Panc1 (cell line): ENCODE results near the gene MCTP1.

ENCODE experiments used
- POLR2AphosphoS5 ChIP-seq: IDR thresholded peaks from 2 replicates; pipeline ENCODE4 v1.6.1; 2012; ENCODE audit warnings: mild to moderate bottlenecking, low read depth, low read length, moderate library complexity
- TCF7L2 ChIP-seq: IDR thresholded peaks from 2 replicates; pipeline ENCODE4 v1.6.1; 2011; ENCODE audit warnings: mild to moderate bottlenecking, low read depth, low read length, inconsistent platforms
- TF ChIP-seq, protein P1 (sequence below): fragments of 450-650 bp; IDR thresholded peaks from 2 replicates; pipeline ENCODE4 v1.5.1; 2017; ENCODE audit warnings: mild to moderate bottlenecking
- TF ChIP-seq, protein P2 (sequence below), 2 experiments: IDR thresholded peaks; 2 replicates each; pipeline ENCODE4 v1.6.1; 2011 to 2012; ENCODE audit warnings: low read depth in 2 of 2, control low read depth in 1 of 2, low read length in 1 of 2, mild to moderate bottlenecking in 1 of 2, moderate library complexity in 1 of 2; ENCODE audit not compliant: insufficient read depth in 1 of 2

DNA sequence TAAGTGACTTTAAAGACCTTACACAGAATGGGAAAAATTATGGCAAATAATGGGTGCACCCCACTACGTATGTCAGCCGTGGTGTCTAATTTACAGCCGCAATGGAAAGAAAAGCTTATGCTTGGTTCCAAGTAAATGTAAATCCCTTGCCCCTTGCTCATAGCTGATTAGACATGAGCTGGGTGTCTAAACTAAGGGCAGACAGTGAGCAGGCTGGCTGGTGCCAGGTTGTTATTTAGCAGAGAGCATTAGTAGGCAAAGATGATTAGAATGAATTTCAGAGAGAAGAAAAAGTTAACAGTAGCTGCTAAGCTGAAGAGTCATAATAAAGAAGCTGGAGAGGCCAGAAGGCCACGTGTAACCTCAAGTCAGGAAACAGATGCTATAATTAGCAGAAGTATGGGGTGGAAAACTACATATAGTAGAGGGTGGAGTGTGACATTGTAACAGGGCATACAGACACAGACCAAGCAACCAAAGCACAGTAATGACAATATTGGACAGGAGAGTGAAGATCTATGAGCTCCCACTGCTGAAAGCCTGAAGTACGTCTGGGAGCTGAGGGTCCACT, 257.7 kb downstream of the MCTP1 start:
- TF ChIP-seq, protein P1, sequence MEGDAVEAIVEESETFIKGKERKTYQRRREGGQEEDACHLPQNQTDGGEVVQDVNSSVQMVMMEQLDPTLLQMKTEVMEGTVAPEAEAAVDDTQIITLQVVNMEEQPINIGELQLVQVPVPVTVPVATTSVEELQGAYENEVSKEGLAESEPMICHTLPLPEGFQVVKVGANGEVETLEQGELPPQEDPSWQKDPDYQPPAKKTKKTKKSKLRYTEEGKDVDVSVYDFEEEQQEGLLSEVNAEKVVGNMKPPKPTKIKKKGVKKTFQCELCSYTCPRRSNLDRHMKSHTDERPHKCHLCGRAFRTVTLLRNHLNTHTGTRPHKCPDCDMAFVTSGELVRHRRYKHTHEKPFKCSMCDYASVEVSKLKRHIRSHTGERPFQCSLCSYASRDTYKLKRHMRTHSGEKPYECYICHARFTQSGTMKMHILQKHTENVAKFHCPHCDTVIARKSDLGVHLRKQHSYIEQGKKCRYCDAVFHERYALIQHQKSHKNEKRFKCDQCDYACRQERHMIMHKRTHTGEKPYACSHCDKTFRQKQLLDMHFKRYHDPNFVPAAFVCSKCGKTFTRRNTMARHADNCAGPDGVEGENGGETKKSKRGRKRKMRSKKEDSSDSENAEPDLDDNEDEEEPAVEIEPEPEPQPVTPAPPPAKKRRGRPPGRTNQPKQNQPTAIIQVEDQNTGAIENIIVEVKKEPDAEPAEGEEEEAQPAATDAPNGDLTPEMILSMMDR, result no peak
- no peak for TF ChIP-seq POLR2AphosphoS5
- TF ChIP-seq, protein P2, sequence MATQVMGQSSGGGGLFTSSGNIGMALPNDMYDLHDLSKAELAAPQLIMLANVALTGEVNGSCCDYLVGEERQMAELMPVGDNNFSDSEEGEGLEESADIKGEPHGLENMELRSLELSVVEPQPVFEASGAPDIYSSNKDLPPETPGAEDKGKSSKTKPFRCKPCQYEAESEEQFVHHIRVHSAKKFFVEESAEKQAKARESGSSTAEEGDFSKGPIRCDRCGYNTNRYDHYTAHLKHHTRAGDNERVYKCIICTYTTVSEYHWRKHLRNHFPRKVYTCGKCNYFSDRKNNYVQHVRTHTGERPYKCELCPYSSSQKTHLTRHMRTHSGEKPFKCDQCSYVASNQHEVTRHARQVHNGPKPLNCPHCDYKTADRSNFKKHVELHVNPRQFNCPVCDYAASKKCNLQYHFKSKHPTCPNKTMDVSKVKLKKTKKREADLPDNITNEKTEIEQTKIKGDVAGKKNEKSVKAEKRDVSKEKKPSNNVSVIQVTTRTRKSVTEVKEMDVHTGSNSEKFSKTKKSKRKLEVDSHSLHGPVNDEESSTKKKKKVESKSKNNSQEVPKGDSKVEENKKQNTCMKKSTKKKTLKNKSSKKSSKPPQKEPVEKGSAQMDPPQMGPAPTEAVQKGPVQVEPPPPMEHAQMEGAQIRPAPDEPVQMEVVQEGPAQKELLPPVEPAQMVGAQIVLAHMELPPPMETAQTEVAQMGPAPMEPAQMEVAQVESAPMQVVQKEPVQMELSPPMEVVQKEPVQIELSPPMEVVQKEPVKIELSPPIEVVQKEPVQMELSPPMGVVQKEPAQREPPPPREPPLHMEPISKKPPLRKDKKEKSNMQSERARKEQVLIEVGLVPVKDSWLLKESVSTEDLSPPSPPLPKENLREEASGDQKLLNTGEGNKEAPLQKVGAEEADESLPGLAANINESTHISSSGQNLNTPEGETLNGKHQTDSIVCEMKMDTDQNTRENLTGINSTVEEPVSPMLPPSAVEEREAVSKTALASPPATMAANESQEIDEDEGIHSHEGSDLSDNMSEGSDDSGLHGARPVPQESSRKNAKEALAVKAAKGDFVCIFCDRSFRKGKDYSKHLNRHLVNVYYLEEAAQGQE (IDR thresholded peaks at IDR 0.05; ENCODE audit: insufficient read depth in 1 of 2, low read depth in 2 of 2, low read length in 1 of 2), result no peak
- no peak for TF ChIP-seq TCF7L2
